IPS-18a (cell line): ENCODE measurements around the gene HES6.
"Not testable (repeated sequence)": the region's sequence is repeated elsewhere in the genome, so short reads cannot be mapped to it uniquely, and the experiment has no call there.

Experiments used
- H3K27ac ChIP-seq: one replicate; pipeline ENCODE4 v1.5.1; 2013; ENCODE audit warnings: low read length
- H3K27me3 ChIP-seq: one replicate; pipeline ENCODE4 v1.6.1; 2013; ENCODE audit warnings: mild to moderate bottlenecking, low read length; ENCODE audit not compliant: control insufficient read depth, insufficient read depth
- H3K36me3 ChIP-seq: one replicate; pipeline ENCODE4 v1.6.1; 2013; ENCODE audit warnings: low read depth, low read length; ENCODE audit not compliant: control insufficient read depth
- H3K4me1 ChIP-seq: one replicate; pipeline ENCODE4 v1.6.1; 2013; ENCODE audit warnings: low read depth, low read length; ENCODE audit not compliant: control insufficient read depth
- H3K4me3 ChIP-seq: one replicate; pipeline ENCODE4 v1.5.1; 2013; ENCODE audit warnings: low read length
- H3K9ac ChIP-seq: one replicate; pipeline ENCODE4 v1.6.1; 2013; ENCODE audit warnings: mild to moderate bottlenecking, low read length, moderate library complexity
- H3K9me3 ChIP-seq: one replicate; pipeline ENCODE4 v1.6.1; 2013; ENCODE audit warnings: low read depth, low read length; ENCODE audit not compliant: control insufficient read depth

The HES6 gene

DNA sequence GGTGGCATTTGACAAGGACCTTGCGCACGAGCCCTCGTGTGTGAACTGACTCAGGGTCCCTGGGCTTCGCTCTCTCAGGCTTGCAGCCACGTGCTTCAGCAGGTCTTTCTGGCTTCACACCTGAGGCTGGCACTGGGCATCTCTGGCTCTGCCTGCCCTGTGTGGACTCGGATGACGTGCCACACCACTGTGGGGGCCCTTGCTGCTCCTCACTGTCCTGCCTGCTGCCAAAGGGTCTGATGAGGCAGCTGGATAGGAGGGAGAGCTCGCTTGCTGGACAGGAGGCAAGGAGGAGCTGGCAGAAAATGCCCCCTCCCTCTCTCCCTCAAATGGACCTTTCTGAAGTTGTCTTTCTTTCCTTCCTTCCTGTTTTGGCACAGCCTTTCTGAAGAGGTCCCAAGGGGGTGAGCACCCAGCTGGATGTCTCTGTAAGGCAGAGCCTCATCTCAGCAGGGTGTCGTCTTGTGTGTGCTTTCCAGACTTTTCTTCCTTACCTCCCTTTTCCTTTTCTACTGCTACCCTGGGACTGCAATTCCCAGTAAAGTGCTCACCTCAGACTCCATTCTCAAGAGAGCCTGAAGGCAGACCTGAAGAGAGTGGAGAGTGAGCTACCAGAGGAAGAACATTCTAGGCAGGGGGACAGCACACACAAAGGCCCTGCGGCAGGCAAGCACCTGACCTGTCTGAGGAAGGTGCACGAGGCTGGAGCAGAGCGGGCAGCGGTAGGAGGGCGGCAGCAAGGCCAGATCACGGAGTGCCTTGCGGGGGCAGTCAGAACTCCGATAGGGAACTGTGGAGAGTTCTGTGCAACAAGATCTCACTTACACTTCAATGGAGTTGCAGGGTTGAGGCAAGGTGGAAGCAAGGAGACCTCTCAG is 43.3 kb upstream of the HES6 start:
- peaks cover 9% of the 10 kb centered on the region for H3K27me3 ChIP-seq
- H3K9ac ChIP-seq, result no peak overlapping the region
- no peaks in the 10 kb centered on the region for H3K9me3 ChIP-seq
- no peak overlapping the region for H3K27ac ChIP-seq
- no peak overlapping the region for H3K4me3 ChIP-seq
- no peaks in the 10 kb centered on the region for H3K36me3 ChIP-seq
- H3K4me1 ChIP-seq, result peaks cover 13% of the 10 kb centered on the region

DNA sequence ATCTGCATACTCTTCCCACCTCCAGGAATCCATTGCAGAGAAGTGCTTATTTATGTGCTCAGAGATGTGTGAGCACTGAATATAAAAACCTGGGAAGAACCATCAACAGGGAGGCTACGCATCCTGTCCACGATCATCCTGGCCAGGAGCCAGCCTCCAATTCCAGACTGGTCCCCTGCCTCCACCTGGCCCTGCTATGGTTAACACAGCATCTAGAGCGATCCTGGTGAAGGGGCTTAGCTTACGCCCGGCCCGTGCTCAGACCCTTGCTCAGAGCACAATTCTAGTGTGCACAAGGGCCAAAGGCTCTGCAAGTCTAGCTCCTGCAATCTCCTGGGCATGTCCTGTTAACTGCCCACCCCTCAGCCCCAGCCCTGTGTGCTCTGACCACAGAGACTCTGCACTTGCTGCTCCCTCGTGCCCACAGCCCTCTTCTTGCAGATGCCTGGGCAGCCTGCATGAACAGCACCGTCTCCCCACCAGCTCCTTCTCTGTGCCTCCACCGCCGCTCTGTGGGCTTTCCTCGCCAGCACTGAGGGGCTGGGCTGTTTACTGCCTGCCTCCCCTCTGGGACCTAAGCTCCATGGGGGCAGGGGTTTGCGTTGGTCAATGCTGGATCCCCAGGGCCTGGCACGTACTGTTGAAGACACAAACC is 42.1 kb upstream of the HES6 start:
- no peaks in the 10 kb centered on the region for H3K9me3 ChIP-seq
- H3K9ac ChIP-seq, result no peak overlapping the region
- H3K27ac ChIP-seq, result no peak overlapping the region
- no peaks in the 10 kb centered on the region for H3K27me3 ChIP-seq
- no peaks in the 10 kb centered on the region for H3K36me3 ChIP-seq
- H3K4me1 ChIP-seq, result peaks cover 10% of the 10 kb centered on the region
- H3K4me3 ChIP-seq, result no peak overlapping the region

DNA sequence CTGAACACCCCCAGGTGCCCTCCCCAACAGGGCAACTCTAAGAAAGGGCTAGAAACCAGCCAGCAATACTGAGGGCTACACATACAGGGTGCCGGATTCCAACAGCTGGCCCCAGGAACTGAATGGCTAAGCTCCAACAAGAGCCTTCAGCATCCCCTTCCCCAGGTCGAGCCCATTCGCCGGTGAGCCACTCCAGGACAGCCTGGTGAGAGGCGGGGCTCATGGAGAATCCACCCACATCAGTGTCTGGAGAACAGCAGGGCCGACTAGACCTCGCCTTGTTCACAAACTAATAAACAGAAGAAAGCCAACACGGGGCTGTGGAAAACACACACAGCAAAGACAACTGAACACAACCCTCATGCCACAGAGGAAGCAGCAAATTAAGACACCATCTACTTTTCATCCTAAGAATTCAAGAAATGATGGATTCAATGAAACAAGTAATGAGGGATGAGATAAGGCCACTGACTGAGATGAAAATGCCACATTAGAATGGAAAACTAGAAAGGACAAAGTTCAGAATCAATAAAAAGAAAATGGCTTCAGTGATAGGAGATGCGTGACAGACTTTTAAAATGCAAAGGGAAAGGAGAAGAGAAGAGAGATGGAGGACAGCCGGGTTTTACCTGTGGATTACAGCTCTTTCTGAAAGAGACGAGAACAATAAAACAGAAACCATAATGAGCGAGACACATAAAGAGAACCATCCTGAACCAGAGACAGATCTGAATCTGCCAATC is 40.4 kb upstream of the HES6 start:
- H3K36me3 ChIP-seq, result no peaks in the 10 kb centered on the region
- H3K9ac ChIP-seq, result no peak overlapping the region
- H3K27ac ChIP-seq, result no peak overlapping the region
- no peaks in the 10 kb centered on the region for H3K9me3 ChIP-seq
- peaks cover under 1% of the 10 kb centered on the region for H3K4me1 ChIP-seq
- H3K27me3 ChIP-seq, result no peaks in the 10 kb centered on the region
- no peak overlapping the region for H3K4me3 ChIP-seq

DNA sequence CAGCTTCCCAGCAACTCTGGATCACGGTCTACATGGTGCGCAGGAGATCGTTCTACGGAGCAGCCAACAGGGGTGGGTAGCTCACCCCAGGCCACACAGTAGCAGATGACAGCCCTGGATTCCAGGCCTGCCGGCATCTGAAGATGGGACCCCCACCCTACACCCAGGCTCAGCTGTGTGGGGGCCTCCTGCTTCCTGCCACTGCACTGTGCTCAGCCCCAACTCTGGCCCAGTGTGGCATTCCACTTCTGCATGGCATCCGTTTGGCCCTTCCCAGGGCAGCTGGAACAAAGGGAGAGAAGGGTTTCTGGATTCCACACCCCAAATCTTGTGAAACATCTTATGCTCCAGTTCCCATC is 39.5 kb upstream of the HES6 start:
- no peaks in the 10 kb centered on the region for H3K27me3 ChIP-seq
- no peak overlapping the region for H3K4me3 ChIP-seq
- H3K9me3 ChIP-seq, result no peaks in the 10 kb centered on the region
- H3K36me3 ChIP-seq, result peaks cover 5% of the 10 kb centered on the region
- no peak overlapping the region for H3K27ac ChIP-seq
- no peak overlapping the region for H3K9ac ChIP-seq
- no peaks in the 10 kb centered on the region for H3K4me1 ChIP-seq

DNA sequence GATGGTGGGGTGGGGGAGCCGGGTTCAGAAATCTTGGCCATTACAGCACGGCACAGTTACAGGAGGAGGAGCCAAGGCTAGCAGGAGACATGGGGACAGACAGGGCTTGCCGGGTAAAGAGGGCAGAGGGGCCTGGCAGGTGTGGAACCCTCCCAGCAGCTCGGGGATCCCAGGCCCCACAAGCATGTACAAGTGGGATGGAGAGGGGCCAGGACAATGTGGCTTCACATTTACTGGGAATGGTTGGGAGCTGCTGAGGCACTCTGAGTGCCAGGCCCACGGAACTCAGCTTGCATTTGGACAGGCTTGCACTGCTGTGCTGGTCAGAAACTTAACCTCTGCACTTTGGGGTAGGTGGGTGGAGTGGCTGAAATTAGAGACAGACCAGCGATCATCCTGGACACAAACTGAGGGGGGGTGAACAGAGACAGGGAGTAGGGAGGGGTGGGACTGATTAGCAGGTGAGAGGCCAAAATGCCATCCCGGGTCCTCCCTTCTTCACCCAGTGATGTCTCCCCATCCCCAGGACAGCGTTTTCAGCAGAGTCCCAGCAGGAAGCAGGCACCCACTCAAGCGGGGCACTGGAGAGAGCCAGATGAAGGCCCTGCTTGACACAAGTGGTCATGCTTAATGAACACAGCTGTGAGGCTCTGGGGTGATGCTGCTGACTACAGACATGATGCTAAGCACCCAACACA is 38.9 kb upstream of the HES6 start:
- H3K9ac ChIP-seq, result no peak overlapping the region
- H3K4me3 ChIP-seq, result no peak overlapping the region
- peaks cover 7% of the 10 kb centered on the region for H3K36me3 ChIP-seq
- no peaks in the 10 kb centered on the region for H3K27me3 ChIP-seq
- H3K9me3 ChIP-seq, result no peaks in the 10 kb centered on the region
- H3K4me1 ChIP-seq, result no peaks in the 10 kb centered on the region
- H3K27ac ChIP-seq, result no peak overlapping the region

DNA sequence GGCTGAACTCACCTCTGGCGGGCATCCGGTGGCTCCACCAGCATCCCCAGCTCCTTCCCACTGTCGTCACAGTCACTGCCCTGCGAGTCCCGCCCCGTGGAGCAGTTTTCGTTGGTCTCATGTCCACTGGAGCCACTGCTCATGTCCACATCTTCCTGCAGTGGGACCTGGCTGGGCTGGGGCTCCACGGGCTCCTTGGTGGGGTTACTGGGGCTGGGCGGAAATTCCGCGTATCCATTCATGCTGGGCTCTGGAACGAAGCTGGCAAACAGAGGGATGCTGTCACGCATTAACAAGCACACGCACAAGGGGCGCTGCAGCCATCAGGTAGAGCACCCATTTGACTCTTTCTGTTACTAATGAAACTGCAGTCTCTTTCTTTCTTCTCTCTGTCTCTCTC is 37.9 kb upstream of the HES6 start:
- Histone ChIP-seq H3K9me3 (no peaks in the 10 kb centered on the region), H3K27ac (no peak overlapping the region), H3K4me1 (no peaks in the 10 kb centered on the region), H3K27me3 (no peaks in the 10 kb centered on the region), H3K4me3 (no peak overlapping the region), H3K9ac (no peak overlapping the region), H3K36me3 (peaks cover 7% of the 10 kb centered on the region)

DNA sequence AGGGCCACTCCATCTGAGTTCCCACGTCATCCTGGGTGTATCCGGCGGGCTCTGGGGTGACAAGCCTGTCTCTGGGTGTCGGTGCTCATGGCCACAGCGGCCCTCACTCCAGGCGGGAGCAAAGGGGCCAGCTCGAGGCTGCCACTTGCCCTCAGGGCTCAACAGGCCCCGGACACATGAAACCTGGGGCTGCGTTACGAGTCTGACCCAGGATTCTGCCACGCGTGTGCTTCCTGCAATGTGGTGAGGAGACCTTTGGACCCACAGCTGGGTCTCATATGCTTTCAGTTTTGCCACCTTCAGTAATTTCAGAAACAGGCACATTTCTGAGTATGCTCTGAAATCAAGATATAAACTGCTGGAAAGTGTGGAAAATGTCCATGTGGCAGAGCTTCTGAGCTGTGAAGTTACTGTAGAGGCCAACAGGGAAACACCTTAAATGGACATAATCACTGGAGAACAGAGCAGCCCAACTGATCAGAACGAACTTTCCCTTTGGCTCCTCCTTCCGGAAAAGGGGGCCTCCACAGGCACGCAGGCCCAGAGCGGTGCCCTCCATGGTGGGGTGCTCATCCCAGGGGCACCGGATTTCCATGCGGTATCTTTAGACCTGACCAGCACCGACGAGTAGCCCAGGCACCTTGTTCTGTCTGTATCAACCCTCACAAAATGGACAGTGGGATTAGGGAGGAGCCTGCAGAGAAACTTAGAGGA is 34.5 kb upstream of the HES6 start:
- H3K36me3 ChIP-seq, result peaks cover 9% of the 10 kb centered on the region
- no peaks in the 10 kb centered on the region for H3K4me1 ChIP-seq
- H3K4me3 ChIP-seq, result no peak overlapping the region
- H3K27me3 ChIP-seq, result no peaks in the 10 kb centered on the region
- H3K9me3 ChIP-seq, result no peaks in the 10 kb centered on the region
- H3K9ac ChIP-seq, result no peak overlapping the region
- H3K27ac ChIP-seq, result no peak overlapping the region

DNA sequence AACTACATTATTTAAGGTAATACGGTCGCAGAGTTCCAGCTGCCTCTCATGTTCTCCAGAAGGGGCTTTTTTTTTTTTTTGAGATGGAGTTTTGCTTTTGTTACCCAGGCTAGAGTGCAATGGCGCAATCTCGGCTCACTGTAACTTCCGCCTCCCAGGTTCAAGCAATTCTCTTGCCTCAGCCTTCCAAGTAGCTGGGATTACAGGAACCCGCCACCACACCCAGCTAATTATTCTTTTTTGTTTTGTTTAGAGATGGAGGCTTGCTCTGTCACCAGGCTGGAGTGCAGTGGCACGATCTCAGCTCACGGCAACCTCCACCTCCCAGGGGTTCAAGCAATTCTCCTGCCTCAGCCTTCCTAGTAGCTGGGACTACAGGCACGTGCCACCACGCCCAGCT is 33.6 kb upstream of the HES6 start:
- not testable (repeated sequence) for H3K9ac ChIP-seq, H3K27me3 ChIP-seq, H3K4me3 ChIP-seq, H3K36me3 ChIP-seq, H3K9me3 ChIP-seq, H3K4me1 ChIP-seq, H3K27ac ChIP-seq

DNA sequence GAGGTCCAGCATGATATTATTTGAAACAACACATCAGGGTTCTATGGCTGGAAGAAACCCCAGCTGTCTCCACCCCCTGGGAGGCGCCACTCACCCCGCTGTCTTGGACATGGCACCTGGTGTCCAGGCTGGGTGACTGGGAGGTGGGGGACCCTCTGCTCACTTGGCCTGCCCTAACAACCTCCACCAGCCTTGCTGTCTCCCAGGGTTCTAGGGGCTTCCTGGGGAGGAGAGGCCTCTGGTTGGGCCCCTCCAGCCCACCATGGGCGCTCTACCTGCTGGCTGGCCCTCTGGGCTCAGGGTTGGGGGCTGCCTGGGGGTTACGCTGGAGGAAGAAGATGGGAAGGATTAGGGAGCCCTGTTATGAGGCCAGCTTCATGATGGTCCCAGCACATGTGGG is 32.3 kb upstream of the HES6 start:
- Histone ChIP-seq H3K4me1 (no peaks in the 10 kb centered on the region), H3K36me3 (peaks cover 9% of the 10 kb centered on the region)

DNA sequence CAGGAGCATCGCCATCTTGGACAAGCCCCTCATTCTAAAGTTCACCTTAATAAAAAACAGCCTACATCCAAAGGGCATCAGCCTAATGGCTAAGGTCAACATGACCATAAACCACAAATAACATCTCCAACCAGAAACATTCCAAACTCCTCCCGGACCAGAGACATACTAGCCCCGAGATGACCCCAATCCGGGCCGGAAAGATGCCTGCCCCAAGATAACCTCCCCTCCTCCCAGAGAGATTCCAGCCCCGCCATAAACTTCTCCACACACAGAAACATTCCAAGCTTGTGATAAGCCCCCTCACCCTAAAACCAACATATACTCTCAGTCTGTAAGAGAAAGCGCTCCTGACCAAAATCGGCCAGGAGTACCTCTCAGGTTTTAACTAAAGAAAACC is 31.8 kb upstream of the HES6 start:
- not testable (repeated sequence) for H3K4me1 ChIP-seq, H3K27me3 ChIP-seq, H3K9me3 ChIP-seq, H3K36me3 ChIP-seq, H3K27ac ChIP-seq, H3K4me3 ChIP-seq, H3K9ac ChIP-seq

More for the DNA sequence above, 32.3 kb upstream of the HES6 start:
- H3K27ac ChIP-seq, result no peak overlapping the region
- no peaks in the 10 kb centered on the region for H3K27me3 ChIP-seq
- no peaks in the 10 kb centered on the region for H3K9me3 ChIP-seq
- no peak overlapping the region for H3K9ac ChIP-seq
- H3K4me3 ChIP-seq, result no peak overlapping the region

DNA sequence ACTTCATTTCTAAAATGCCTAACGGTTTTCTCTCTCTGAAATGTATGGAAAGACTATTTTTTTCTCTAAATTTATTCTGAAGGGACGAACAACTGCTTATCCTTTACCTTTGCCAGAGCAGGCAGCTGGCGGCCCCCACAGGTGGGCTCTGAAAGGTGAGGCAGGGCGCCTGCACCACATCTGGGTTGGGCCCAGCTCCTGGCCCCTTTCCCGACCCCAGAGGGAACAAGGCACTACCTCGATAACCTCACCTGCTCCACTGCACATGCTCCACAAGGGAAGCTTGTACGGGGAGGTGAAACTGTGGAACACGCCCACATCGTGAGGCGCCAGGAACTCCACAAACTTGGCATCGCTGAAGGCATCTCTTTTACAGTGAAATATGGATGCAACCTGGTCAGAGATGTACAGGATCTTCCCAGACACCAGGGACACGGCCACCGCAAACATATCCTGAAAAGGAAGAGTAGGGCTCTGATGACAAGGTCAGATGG is 31.3 kb upstream of the HES6 start:
- Histone ChIP-seq H3K27me3 (no peaks in the 10 kb centered on the region), H3K4me3 (no peak overlapping the region), H3K9ac (no peak overlapping the region), H3K9me3 (no peaks in the 10 kb centered on the region), H3K27ac (no peak overlapping the region), H3K4me1 (no peaks in the 10 kb centered on the region), H3K36me3 (peaks cover 9% of the 10 kb centered on the region)
